C4-2B (cell line): Measurements from ENCODE around the gene TSPEAR.

ENCODE experiments used
- CTCF ChIP-seq: fragments of 450-650 bp; conservative IDR thresholded peaks from 2 replicates; pipeline ENCODE4 v1.5.1; 2017; ENCODE audit warnings: mild to moderate bottlenecking
- ZFX ChIP-seq: fragments of 450-650 bp; IDR thresholded peaks from 2 replicates; pipeline ENCODE4 v1.6.1; 2017

- no peak for TF ChIP-seq CTCF
- TF ChIP-seq ZFX: no peak
Measured at GRCh38 chr21:44498280-44499210, 212.8 kb downstream of the TSPEAR start.
